ENCODE data around the gene ICA1.

GRCh38 chr7:8303904-8304528, 42.0 kb upstream of the ICA1 start:
- TF ChIP-seq CTCF (optimal IDR thresholded peaks at IDR 0.05 in 1 of 3, IDR thresholded peaks at IDR 0.05 in 1 of 3, conservative IDR thresholded peaks at IDR 0.05 in 1 of 3; ENCODE audit: extremely low read depth in 1 of 3, insufficient read depth in 2 of 3, low read length in 3 of 3) (no peak), EZH2 (IDR thresholded peaks at IDR 0.05; ENCODE audit: low read length) (no peak)

Data from keratinocyte (primary cell).